GM12801 (cell line): ENCODE measurements around the gene CTIF.

Experiments
- CTCF ChIP-seq: IDR thresholded peaks from one replicate; pipeline ENCODE4 v1.5.1; 2011; ENCODE audit warnings: control low read depth; ENCODE audit not compliant: insufficient read length; ENCODE audit errors: extremely low read depth

Gene CTIF

GRCh38 chr18:48837676-48838075, 298.8 kb downstream of the CTIF start:
- TF ChIP-seq CTCF, result no peak

DNA sequence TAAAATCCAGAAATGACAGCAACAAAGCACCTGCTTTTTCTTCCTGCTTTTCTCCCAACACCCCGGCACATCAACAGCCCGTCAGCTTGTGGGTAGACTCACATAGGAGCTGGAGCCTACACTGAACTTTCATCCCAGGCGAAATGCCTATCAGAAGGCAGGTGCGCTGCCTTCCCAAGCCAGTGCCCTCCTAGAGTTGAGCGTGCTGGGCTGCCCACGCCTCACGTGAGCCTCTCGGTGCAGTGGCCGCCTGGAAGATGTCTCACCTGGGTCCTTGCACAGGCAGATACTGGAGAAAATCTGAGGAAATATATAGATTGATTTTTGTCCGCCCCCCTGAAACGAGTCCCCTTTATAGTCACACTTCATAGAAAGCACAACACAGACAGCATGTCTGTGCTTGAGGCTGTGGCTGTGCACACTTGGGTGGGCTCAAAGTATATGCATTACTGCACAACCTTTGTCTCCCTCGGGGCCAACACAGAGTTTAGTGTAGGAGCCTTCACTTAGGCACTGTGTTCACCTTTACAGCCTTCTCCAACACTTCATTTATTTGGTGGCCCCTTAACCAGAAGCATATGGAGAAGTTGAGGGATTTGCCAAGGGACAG, 299.4 kb downstream of the CTIF start:
- TF ChIP-seq CTCF, result no peak

DNA sequence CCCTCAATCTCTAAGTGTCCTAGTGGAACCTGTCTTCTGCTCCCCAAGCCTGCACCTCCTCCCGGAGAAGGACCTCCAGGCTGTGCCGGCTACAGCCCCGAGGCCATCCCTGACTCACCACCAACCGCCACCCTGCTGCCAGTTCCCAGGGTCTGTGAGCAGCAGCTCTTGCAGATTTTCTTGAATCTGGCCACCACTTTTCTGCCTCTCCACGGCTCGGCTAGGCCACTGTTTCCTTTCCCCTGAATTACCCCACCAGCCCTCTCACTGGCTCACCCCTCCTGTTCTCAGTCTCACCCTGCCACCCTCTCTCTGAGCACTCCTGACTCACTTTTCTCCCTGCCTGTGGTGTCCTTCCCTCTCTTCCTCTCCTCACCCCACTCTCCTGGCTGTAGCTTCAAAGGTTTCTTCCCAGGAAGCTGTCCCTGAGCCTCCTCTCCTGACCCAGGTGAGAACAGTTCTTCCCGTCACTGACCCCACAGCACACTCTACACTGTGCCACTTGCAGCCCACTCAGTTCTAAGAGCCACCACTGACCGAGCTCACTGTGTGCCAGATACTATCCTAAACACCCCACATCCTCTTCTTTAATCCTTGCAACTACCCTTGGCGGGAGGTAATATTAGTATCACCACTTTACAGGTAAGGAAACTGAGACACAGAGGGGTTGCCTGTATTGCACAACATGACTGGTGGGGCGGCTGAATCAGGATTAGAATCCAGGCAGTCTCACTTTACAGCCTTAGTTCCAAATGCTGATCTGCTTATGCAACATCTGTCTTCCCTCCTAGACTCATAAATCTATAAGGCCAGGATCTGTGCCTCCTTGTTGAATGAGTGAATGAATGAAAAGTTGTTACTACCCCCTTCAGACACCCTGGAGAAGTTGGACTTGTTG, 300.3 kb downstream of the CTIF start:
- no peak for TF ChIP-seq CTCF

- TF ChIP-seq CTCF, result no peak
Observed at GRCh38 chr18:48839819-48840490, 301.1 kb downstream of the CTIF start.

- no peak for TF ChIP-seq CTCF
Observed at GRCh38 chr18:48840491-48840877, 301.7 kb downstream of the CTIF start.

DNA sequence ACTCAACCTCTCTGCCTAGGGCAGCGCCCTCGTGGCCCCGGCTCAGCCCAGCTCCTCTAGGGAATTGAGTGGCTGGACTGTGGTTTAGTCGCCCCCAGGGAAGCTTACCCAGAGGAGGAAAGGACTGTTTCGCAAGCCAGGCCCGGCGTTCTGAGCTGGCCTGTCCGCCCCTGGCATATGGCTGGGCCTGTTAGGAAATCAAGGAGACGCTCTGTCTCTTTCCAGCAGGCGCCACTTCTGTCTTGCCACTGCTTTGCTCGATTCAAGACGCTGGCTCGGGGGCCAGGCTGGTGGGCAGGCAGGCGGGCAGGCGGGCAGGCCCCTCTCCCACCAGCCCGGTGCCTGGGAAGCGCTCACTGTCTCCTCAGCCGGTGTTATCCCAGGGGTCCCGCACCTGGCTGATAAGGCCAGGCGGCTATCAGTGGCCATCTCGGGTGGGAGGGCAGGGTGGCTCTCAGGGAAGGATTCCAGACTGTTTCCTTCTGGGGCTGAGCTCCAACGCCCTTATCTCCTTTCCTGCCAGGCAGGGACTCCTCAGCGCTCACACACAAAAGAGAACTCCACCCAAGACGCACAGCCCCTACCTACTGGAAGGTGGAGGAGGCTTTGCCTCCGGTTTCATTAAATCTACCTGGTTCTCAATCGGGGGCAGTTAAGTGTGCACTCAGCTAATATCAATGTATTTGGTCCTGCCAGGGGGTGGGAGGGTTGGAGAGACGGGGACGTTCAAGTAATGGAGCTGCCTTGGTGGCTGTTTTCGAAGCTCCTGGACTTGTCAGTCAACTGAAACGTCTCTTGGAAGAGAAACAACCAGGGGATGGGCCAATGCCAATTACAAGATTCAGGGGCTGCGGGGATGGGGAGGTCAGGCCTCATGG, 302.8 kb downstream of the CTIF start:
- no peak for TF ChIP-seq CTCF
